ENCODE measurements around the gene SH2D4B.
A peak's percentile ranks its signal among the peaks of the same experiment; 100 is the strongest.
"Not testable (repeated sequence)": the region's sequence is repeated elsewhere in the genome, so short reads cannot be mapped to it uniquely, and the experiment has no call there.

Gene SH2D4B

DNA sequence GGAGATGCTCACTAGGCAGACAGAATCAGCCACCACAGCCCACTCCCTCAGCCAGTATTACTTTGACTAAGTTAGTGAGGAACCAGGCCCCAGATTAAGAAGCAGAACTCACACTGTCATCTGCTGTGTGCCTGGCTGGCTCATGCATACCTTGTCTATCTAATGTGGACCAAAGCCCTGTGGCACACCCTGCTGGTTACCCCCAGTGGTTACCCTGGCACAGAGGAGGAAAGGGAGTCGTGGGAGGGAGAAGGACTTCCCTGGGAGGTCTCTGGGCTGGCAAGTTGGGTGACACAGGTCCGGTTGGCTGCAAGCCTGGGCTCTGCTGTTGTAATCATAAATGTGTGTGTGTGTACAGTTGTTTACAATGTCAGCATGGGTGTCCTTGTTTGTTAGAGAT lies 7.5 kb upstream of the SH2D4B start:
- no peaks in the 10 kb centered on the region for H3F3A ChIP-seq (ENCODE audit: insufficient read depth, low read length)
- H3K9ac ChIP-seq (ENCODE audit: low read length), result no peak overlapping the region
- no peaks in the 10 kb centered on the region for H3K79me2 ChIP-seq (ENCODE audit: insufficient read depth, low read length)
- TF ChIP-seq EZH2 (IDR thresholded peaks at IDR 0.05; ENCODE audit: borderline replicate concordance, low read length), result no peak
- TF ChIP-seq, protein P1, sequence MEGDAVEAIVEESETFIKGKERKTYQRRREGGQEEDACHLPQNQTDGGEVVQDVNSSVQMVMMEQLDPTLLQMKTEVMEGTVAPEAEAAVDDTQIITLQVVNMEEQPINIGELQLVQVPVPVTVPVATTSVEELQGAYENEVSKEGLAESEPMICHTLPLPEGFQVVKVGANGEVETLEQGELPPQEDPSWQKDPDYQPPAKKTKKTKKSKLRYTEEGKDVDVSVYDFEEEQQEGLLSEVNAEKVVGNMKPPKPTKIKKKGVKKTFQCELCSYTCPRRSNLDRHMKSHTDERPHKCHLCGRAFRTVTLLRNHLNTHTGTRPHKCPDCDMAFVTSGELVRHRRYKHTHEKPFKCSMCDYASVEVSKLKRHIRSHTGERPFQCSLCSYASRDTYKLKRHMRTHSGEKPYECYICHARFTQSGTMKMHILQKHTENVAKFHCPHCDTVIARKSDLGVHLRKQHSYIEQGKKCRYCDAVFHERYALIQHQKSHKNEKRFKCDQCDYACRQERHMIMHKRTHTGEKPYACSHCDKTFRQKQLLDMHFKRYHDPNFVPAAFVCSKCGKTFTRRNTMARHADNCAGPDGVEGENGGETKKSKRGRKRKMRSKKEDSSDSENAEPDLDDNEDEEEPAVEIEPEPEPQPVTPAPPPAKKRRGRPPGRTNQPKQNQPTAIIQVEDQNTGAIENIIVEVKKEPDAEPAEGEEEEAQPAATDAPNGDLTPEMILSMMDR (IDR thresholded peaks at IDR 0.05; ENCODE audit: low read length), result peak; percentile 46
- no peak overlapping the region for H3K4me2 ChIP-seq (ENCODE audit: low read length)
- no peaks in the 10 kb centered on the region for H3K9me3 ChIP-seq (ENCODE audit: low read length)
- H3K4me1 ChIP-seq (ENCODE audit: insufficient read depth, low read length, severe bottlenecking), result peaks cover under 1% of the 10 kb centered on the region
- no peaks in the 10 kb centered on the region for H3K36me3 ChIP-seq (ENCODE audit: insufficient read depth, low read length)
- H3K27ac ChIP-seq (ENCODE audit: low read depth, low read length, poor library complexity, severe bottlenecking), result no peak overlapping the region
- no peaks in the 10 kb centered on the region for H3K27me3 ChIP-seq (ENCODE audit: insufficient read depth, low read length)
- H2AFZ ChIP-seq (ENCODE audit: low read length), result no peak overlapping the region
- no peaks in the 10 kb centered on the region for H4K20me1 ChIP-seq (ENCODE audit: insufficient read depth, low read length)
- no peaks in the 10 kb centered on the region for H3K9me2 ChIP-seq (ENCODE audit: low read depth, low read length)
- H3K4me3 ChIP-seq (ENCODE audit: low read depth, low read length, poor library complexity, severe bottlenecking), result no peak overlapping the region

DNA sequence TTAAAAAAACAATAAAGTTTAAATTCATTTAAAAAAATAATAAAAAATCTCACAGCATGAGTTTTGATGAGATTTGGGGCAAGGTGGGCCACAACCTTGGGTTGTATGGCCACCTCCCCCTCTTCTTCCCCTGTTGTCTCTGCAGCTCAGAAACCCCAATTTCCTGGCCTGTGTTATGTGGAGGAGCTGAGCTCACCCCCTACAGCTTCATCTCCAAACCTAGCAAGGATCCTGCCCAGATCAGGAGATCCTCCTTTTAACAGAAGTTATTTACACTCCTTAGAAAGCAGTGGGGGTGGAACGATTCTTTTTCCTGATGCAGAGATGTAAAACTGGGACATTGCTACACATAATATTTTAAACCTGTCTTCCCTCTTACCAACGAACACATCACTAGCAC lies 6.9 kb upstream of the SH2D4B start:
- Histone ChIP-seq H4K20me1 (ENCODE audit: insufficient read depth, low read length) (no peaks in the 10 kb centered on the region), H3K9ac (ENCODE audit: low read length) (no peak overlapping the region), H3K27ac (ENCODE audit: low read depth, low read length, poor library complexity, severe bottlenecking) (no peak overlapping the region), H3K4me2 (ENCODE audit: low read length) (no peak overlapping the region), H2AFZ (ENCODE audit: low read length) (no peak overlapping the region), H3K4me1 (ENCODE audit: insufficient read depth, low read length, severe bottlenecking) (peaks cover 6% of the 10 kb centered on the region), H3F3A (ENCODE audit: insufficient read depth, low read length) (no peaks in the 10 kb centered on the region), H3K79me2 (ENCODE audit: insufficient read depth, low read length) (no peaks in the 10 kb centered on the region), H3K36me3 (ENCODE audit: insufficient read depth, low read length) (no peaks in the 10 kb centered on the region), H3K27me3 (ENCODE audit: insufficient read depth, low read length) (no peaks in the 10 kb centered on the region), H3K4me3 (ENCODE audit: low read depth, low read length, poor library complexity, severe bottlenecking) (no peak overlapping the region), H3K9me2 (ENCODE audit: low read depth, low read length) (no peaks in the 10 kb centered on the region), H3K9me3 (ENCODE audit: low read length) (no peaks in the 10 kb centered on the region)
- TF ChIP-seq EZH2 (IDR thresholded peaks at IDR 0.05; ENCODE audit: borderline replicate concordance, low read length), result no peak
- TF ChIP-seq, protein P1 (IDR thresholded peaks at IDR 0.05; ENCODE audit: low read length), result no peak

DNA sequence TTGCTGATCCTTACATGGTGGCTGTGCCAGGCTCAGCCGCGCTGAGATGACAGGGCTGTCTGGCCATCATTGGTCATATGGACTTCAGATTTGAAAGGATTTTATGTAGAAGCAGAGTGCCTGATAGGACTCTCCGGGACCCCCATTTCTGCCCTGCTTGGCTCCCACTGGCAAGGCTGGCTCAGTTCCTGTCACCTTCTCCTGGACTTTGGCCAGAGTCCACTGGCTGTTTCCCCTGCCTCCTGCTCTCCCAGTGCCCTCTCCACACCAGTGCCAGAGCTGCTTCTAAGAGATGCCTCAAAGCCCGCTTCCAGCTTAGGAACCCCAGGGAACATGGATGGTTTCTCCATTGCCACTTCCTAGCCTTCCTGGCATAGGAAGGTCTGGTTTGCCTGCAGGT lies 5.1 kb upstream of the SH2D4B start:
- Histone ChIP-seq H3K27ac (ENCODE audit: low read depth, low read length, poor library complexity, severe bottlenecking) (no peak overlapping the region), H3K4me2 (ENCODE audit: low read length) (no peak overlapping the region), H3K9ac (ENCODE audit: low read length) (no peak overlapping the region)

DNA sequence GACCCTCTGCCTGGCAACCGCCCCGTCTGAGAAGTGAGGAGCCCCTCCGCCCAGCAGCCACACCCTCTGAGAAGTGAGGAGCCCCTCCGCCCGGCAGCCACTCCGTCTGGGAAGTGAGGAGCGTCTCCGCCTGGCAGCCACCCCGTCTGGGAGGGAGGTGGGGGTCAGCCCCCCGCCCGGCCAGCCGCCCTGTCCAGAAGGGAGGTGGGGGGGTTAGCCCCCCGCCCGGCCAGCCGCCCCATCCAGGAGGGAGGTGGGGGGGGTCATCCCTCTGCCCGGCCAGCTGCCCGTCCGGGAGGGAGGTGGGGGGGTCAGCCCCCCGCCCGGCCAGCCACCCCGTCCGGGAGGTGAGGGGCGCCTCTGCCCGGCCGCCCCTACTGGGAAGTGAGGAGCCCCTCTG lies 3.6 kb upstream of the SH2D4B start:
- H3K9me3 ChIP-seq (ENCODE audit: low read length); H3K36me3 ChIP-seq (ENCODE audit: insufficient read depth, low read length); H2AFZ ChIP-seq (ENCODE audit: low read length); H3K79me2 ChIP-seq (ENCODE audit: insufficient read depth, low read length); H3K27me3 ChIP-seq (ENCODE audit: insufficient read depth, low read length); H3K9ac ChIP-seq (ENCODE audit: low read length); H3F3A ChIP-seq (ENCODE audit: insufficient read depth, low read length); H3K27ac ChIP-seq (ENCODE audit: low read depth, low read length, poor library complexity, severe bottlenecking); H4K20me1 ChIP-seq (ENCODE audit: insufficient read depth, low read length); H3K4me3 ChIP-seq (ENCODE audit: low read depth, low read length, poor library complexity, severe bottlenecking); H3K4me2 ChIP-seq (ENCODE audit: low read length); H3K9me2 ChIP-seq (ENCODE audit: low read depth, low read length): not testable (repeated sequence)
- H3K4me1 ChIP-seq (ENCODE audit: insufficient read depth, low read length, severe bottlenecking), result peaks cover 14% of the 10 kb centered on the region

More for the DNA sequence above, 5.1 kb upstream of the SH2D4B start:
- H2AFZ ChIP-seq (ENCODE audit: low read length), result no peak overlapping the region
- TF ChIP-seq EZH2 (IDR thresholded peaks at IDR 0.05; ENCODE audit: borderline replicate concordance, low read length), result no peak
- TF ChIP-seq, protein P1 (IDR thresholded peaks at IDR 0.05; ENCODE audit: low read length), result no peak
- no peaks in the 10 kb centered on the region for H3K27me3 ChIP-seq (ENCODE audit: insufficient read depth, low read length)
- no peaks in the 10 kb centered on the region for H3K9me2 ChIP-seq (ENCODE audit: low read depth, low read length)
- no peaks in the 10 kb centered on the region for H4K20me1 ChIP-seq (ENCODE audit: insufficient read depth, low read length)
- peaks cover 14% of the 10 kb centered on the region for H3K4me1 ChIP-seq (ENCODE audit: insufficient read depth, low read length, severe bottlenecking)
- H3K4me3 ChIP-seq (ENCODE audit: low read depth, low read length, poor library complexity, severe bottlenecking), result no peak overlapping the region
- H3K79me2 ChIP-seq (ENCODE audit: insufficient read depth, low read length), result no peaks in the 10 kb centered on the region
- no peaks in the 10 kb centered on the region for H3K9me3 ChIP-seq (ENCODE audit: low read length)
- H3F3A ChIP-seq (ENCODE audit: insufficient read depth, low read length), result no peaks in the 10 kb centered on the region
- no peaks in the 10 kb centered on the region for H3K36me3 ChIP-seq (ENCODE audit: insufficient read depth, low read length)

DNA sequence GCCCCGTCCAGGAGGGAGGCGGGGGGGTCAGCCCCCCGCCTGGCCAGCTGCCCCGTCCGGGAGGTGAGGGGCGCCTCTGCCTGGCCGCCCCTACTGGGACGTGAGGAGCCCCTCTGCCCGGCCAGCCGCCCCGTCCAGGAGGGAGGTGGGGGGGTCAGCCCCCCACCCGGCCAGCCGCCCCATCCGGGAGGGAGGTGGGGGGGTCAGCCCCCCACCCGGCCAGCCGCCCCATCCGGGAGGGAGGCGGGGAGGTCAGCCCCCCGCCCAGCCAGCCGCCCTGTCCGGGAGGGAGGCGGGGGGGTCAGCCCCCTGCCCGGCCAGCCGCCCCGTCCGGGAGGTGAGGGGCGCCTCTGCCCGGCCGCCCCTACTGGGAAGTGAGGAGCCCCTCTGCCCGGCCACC lies 3.1 kb upstream of the SH2D4B start:
- peaks cover 19% of the 10 kb centered on the region for H3K4me1 ChIP-seq (ENCODE audit: insufficient read depth, low read length, severe bottlenecking)

More for the DNA sequence above, 3.1 kb upstream of the SH2D4B start:
- not testable (repeated sequence) for H3K36me3 ChIP-seq (ENCODE audit: insufficient read depth, low read length); H3F3A ChIP-seq (ENCODE audit: insufficient read depth, low read length); H3K4me2 ChIP-seq (ENCODE audit: low read length); H3K27ac ChIP-seq (ENCODE audit: low read depth, low read length, poor library complexity, severe bottlenecking); H3K27me3 ChIP-seq (ENCODE audit: insufficient read depth, low read length); H2AFZ ChIP-seq (ENCODE audit: low read length); H3K9ac ChIP-seq (ENCODE audit: low read length); H3K9me2 ChIP-seq (ENCODE audit: low read depth, low read length); H4K20me1 ChIP-seq (ENCODE audit: insufficient read depth, low read length); H3K79me2 ChIP-seq (ENCODE audit: insufficient read depth, low read length); H3K4me3 ChIP-seq (ENCODE audit: low read depth, low read length, poor library complexity, severe bottlenecking); H3K9me3 ChIP-seq (ENCODE audit: low read length)

Measured in OCI-LY1 (cell line).